ENCODE results near the gene NECTIN4.

NECTIN4 gene

GRCh38 chr1:161048949-161049722, 40.2 kb downstream of the NECTIN4 start:
- no peak for DNase-seq (ENCODE audit: low spot score)
- TF ChIP-seq CTCF (IDR thresholded peaks at IDR 0.05; ENCODE audit: borderline replicate concordance, control extremely low read depth, extremely low read depth, insufficient read depth, missing control alignments) = no peak
- in situ Hi-C loops (cut with MboI; ENCODE audit: low sequenced_read_pairs, unreplicated experiment) = no loop called here

GRCh38 chr1:161047436-161048420, 41.6 kb downstream of the NECTIN4 start:
- in situ Hi-C loops (cut with MboI; ENCODE audit: low sequenced_read_pairs, unreplicated experiment) = no loop called here
- TF ChIP-seq CTCF (IDR thresholded peaks at IDR 0.05; ENCODE audit: borderline replicate concordance, control extremely low read depth, extremely low read depth, insufficient read depth, missing control alignments) = no peak
- DNase-seq (ENCODE audit: low spot score) = no peak

- DNase-seq (ENCODE audit: low spot score) = peak; percentile 80
- no peak for TF ChIP-seq CTCF (IDR thresholded peaks at IDR 0.05; ENCODE audit: borderline replicate concordance, control extremely low read depth, extremely low read depth, insufficient read depth, missing control alignments)
- in situ Hi-C loops (cut with MboI; ENCODE audit: low sequenced_read_pairs, unreplicated experiment) = no loop called here
These were observed 42.6 kb downstream of the NECTIN4 start for GRCh38 chr1:161046605-161047228.

GRCh38 chr1:161045736-161046604, 43.4 kb downstream of the NECTIN4 start, which contains the start of gene USF1:
USF1 (minus strand) TSS chr1:161045977; CDS start chr1:161043275, 2,702 bp downstream.
- in situ Hi-C loops (cut with MboI; ENCODE audit: low sequenced_read_pairs, unreplicated experiment) = no loop called here
- peak; percentile 90 for DNase-seq (ENCODE audit: low spot score)
- TF ChIP-seq CTCF (IDR thresholded peaks at IDR 0.05; ENCODE audit: borderline replicate concordance, control extremely low read depth, extremely low read depth, insufficient read depth, missing control alignments) = no peak

- peak; percentile 74 for DNase-seq (ENCODE audit: low spot score)
- in situ Hi-C loops (cut with MboI; ENCODE audit: low sequenced_read_pairs, unreplicated experiment) = no loop called here
- TF ChIP-seq CTCF (IDR thresholded peaks at IDR 0.05; ENCODE audit: borderline replicate concordance, control extremely low read depth, extremely low read depth, insufficient read depth, missing control alignments) = no peak
These were observed 44.2 kb downstream of the NECTIN4 start for GRCh38 chr1:161044908-161045735.
